NCI-H2171 (cell line): ENCODE results near the gene HOTAIR.

ENCODE experiments used
- DNase-seq: peaks from one replicate; lab custom pipeline; 2025; lab: John Stamatoyannopoulos, UW

Gene HOTAIR

DNA sequence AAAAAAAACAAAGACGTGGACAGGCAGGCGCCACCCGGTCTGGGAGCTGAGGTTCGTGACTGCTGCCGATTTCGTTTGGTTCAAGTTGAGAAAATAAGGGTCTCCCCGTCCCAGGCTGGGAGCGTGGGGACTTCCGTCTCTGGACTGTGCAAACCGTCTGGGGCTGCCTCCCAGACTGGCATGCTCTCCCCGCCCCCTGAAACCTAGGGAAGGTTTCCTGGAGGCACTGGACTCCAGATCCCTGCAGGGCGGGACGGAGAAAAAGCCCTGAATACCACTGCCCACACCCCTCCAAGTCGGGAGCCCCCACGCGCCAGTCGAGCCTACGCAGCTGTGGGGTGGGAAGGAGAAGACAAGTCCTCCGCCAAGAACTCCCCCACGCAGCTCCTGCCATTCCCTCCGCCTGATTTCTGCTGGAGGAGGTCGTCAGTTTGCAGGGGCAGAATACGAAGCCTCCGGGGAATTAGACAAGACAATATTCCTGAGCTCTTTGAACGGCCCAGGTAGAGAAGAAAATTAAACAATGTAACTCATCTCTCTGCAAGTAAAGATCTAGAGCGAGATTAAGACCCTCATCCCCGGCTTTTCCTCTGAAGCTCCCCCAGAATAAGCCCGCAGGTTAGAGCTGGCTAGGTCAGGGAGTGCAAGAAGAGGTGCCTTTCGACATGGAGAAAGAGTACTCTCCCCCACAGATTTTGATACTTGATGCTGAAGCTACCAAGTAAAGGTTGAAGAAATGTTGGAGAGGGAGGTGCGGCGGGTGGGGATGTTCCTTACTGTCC, 46.5 kb downstream of the HOTAIR start:
- no peak for DNase-seq

DNA sequence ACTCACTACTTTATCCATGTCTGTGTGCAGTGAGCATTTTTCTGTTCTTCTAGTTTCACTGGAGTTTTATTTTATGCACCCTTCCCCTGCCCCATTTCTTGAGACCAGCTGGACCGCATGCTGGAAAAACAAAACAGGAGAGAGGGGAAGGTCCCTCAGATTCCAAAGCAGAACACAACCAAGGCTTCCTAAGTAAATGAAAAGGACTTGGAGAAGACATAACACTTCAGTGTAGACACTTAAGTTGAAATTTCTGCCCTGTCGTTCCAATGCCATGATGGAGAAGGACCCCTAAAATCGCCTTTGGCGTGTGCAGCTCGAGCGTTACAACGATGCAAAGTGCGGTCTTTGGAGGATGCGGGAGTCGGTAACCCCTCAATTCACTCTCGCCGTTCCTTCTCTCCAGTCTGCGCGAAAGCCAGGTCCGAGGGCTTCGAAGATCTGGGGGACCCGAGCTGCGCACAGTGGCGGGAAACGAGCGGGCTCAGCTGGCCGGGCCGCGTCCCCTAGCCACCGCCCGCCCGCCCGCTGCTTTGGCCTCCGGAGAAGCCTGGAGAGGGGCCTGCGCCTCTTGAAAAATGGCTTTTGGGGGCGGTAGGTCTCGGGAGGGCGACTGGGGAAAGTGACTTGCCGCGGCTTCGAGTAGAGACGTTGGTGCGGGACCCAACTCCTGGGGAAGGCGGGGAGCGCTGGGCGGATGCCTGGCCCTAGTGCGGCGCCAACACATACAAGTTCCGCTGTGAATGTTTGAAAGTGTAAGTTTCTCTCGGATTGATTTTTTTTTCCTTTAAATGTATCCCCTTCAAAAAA, 47.3 kb downstream of the HOTAIR start:
- DNase-seq, result no peak

DNA sequence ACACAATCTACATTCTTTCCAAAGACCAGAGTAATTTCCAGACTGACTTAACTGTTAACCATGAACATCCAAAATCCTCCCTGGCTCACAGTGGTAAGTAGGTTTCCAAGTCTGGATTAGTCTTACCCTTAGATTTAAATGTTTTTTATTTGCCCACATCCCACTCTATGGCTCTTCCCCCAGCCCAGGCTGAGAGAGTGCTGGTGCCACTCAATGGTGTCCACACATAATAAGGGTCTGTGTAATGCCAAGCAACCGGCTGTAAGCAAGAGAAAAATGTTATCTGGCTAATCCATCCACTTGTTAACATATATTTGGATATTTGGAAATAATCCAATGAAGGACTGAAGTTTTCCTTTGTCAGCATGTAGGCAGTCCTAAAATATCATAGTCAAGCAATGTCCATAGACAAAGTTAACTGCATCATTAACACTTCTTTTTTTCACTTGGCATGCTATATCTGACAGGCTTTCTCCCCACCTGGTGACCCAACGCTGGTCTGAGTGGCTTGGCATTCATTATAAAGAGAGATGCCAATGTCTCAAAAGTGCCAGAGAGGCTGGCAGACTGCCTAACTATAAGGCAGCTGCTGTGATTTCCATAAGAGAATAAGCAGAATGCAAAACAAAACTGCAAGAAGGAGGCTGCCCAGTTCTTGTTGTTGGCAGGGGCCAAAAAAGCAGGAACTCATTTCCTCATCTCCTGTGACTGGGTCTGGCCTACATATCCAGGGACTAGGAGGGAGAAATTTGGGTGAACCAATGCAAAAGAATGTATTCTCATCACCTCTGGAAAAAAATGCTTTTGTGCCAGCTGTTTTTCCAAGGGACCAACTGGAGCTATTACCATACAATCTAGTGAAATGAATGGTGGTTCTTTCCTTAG, 50.0 kb downstream of the HOTAIR start:
- no peak for DNase-seq

DNA sequence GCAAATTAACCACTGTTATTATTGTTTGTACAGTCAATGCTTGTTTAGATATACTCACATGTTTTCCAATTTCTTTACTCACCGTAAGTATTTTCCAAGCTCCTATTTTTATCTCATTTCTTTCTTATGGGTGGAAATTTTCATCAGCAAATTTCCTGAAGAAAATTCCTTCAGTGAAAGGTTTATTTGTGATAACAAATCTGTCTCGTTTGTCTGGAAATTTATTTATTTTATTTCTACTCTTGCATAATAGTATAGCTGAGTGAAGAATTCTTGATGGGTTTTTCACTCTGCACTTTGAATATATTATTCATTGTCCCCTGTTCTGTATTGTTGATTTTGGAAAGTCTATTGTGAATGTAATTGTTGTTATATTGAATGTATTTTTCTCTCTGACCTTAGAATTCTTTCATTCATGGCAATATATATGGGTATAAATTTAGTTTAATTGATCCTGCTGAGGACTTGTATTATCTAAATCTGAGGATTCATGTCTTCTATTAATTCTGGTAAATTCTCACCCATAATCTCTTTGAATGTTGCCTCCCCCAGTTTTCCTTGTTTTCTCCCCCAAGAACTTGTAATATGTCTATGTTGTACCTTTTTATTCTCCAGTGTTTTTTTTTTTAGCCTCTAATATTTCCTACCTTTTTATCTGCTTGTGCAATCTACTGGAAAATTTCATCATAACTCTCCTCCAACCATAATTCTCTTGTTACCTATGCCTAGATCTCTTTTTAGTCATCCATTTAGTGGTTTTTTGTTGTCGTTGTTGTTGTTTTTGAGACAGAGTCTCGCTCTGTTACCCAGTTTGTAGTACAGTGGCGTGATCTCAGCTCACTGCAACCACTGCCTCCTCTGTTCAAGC, 57.7 kb downstream of the HOTAIR start:
- no peak for DNase-seq
